Measurements from ENCODE around the gene STK25. TPM values are rescaled to one million over a fixed set of nuclear protein-coding genes. Genes with fewer than 3 reads are reported as not detected.

STK25 gene
- total RNA-seq, 4 donors from 2014 or later: 236 to 364 (median 266) TPM

DNA sequence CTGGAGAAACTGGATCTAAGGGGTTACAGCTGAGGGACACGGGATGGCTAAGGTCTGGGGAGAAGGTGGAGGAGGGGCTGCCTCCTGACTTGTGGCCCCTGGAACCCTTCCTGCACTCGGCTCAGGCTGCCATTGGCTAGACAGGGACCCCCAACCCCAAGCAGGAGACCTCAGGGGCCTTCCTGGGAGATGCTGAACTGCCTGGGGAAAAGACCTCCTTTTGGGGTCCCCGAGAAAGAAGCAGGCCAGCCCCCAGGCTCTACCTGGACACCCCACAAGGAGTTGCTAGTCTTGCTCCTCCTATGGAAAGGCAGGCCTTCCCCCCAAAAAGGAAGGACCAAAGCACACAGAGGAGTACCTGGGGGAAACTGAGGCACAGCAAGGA lies 40.1 kb upstream of the STK25 start:
- no peak for DNase-seq
- H3K27ac ChIP-seq: no peak overlapping the region
- H3K4me3 ChIP-seq (replicated peaks in 1 of 3): no peak overlapping the region
- no peaks in the 10 kb centered on the region for H3K36me3 ChIP-seq
- TF ChIP-seq, protein P1, sequence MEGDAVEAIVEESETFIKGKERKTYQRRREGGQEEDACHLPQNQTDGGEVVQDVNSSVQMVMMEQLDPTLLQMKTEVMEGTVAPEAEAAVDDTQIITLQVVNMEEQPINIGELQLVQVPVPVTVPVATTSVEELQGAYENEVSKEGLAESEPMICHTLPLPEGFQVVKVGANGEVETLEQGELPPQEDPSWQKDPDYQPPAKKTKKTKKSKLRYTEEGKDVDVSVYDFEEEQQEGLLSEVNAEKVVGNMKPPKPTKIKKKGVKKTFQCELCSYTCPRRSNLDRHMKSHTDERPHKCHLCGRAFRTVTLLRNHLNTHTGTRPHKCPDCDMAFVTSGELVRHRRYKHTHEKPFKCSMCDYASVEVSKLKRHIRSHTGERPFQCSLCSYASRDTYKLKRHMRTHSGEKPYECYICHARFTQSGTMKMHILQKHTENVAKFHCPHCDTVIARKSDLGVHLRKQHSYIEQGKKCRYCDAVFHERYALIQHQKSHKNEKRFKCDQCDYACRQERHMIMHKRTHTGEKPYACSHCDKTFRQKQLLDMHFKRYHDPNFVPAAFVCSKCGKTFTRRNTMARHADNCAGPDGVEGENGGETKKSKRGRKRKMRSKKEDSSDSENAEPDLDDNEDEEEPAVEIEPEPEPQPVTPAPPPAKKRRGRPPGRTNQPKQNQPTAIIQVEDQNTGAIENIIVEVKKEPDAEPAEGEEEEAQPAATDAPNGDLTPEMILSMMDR (IDR thresholded peaks at IDR 0.05): no peak
- TF ChIP-seq POLR2A (IDR thresholded peaks at IDR 0.05): no peak
- H3K9me3 ChIP-seq: no peaks in the 10 kb centered on the region
- no peaks in the 10 kb centered on the region for H3K27me3 ChIP-seq
- H3K4me1 ChIP-seq: peaks cover 7 to 10% of the 10 kb centered on the region in 2 donors
- intact Hi-C loops (cut with DNase I): no loop called here
- 69 to 83% methylated on average over 2 of the region's 3 CpGs for WGBS, 2 donors

DNA sequence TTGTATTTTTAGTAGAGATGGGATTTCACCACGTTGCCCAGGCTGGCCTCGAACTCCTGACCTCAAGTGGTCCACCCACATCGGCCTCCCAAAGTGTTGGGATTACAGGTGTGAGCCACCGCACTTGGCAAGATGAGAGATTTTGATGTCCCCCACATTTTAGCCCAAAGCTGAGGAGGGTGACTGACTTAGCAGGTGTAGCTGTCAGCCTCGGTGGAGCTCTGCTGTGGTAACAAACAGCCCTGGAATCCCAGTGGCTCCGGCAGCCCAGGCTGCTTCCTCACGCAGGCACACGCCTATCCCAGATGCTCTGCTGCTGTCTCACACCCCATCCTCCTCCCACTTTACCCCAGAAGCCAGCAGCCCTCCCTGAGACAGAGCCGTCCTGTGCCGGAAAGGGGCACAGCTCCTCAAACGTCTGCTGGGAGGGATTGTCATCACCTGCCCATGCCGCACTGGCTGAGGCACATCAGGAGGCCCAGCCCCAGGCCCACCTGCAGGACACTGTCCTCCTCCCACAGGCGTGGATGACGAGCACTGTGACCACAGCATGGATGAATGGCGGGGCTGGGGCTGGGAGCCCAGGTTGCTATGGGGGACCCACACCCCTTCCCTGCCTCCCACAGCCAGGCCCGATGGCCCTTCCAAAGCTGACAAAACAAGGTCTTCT lies 39.5 kb upstream of the STK25 start:
- H3K4me1 ChIP-seq: peaks cover 7 to 10% of the 10 kb centered on the region in 2 donors
- WGBS, 2 donors: 92 to 96% methylated on average over 12 of the region's 16 CpGs
- DNase-seq: no peak
- no peaks in the 10 kb centered on the region for H3K36me3 ChIP-seq
- no peaks in the 10 kb centered on the region for H3K27me3 ChIP-seq
- no peaks in the 10 kb centered on the region for H3K9me3 ChIP-seq
- no peak overlapping the region for H3K27ac ChIP-seq
- no peak overlapping the region for H3K4me3 ChIP-seq (replicated peaks in 1 of 3)
- TF ChIP-seq, protein P1 (IDR thresholded peaks at IDR 0.05): no peak
- no peak for TF ChIP-seq POLR2A (IDR thresholded peaks at IDR 0.05)
- intact Hi-C loops (cut with DNase I): no loop called here

DNA sequence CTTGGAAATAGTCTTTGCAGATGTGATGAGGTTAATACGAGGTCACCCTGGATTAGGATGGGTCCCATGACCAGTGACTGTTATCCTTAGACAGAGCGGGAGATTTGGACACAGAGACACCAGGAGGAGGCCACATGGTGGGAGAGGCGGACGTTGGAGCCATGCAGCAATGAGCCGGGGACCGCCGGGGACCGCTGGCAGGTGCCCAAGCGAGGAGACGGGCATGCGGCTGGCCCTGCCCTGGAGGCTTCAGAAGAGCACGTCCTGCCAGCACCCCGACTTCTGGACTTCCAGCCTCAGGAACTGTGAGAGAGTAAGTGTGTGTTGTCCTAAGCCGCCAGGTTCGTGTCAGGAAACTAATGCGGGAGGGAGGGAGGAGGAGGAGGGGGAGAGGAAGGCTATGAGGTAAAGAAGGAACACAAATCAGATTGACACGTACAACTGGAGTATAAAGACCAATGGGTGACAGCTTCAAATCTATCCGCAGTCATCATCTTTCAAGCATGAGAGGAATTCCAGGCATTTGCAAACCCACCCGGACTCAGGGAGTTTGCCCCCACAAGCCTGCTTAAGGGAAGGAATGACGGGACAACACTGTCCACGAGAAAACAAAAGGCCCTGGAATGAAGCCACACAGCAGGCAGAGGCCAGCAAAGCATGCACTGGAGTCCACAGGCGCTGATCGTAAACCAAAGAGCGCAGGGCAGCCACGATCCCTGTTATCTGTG lies 38.6 kb upstream of the STK25 start:
- 45 to 58% methylated on average over 25 of the region's 25 CpGs for WGBS, 2 donors
- peaks cover 7 to 17% of the 10 kb centered on the region in 2 donors for H3K4me1 ChIP-seq

DNA sequence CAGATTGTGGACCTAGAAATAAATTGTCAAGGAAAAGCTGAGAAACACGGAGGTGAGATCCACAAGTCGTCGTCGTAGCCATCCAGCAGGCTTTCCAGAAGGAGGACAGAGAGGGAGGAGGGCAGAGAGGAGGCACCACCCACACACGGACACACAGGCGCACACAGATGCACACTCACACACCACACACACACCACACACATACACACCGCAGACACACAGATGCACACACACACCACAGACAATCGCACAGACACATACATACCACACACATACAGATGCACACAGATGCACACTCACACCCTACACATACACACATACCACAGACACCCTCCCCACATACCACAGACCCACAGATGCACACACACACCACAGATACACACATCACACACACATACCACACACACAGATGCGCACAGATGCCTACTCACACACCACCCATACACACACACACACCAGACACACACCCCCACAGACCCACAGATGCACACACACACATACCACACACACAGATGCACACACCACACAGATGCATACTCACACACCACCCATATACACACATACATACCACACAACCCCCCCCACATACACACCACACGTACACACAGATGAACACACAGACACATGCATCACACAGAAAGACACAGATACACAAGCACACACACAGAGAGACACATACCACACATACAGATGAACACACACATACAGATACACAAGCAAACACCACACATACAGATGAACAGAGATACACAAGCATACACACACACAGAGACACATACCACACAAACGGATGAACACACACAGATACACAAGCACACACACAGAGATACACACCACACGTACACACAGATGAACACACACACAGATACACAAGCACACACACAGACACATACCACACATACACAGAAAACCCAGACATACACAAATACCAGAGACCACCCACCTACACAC lies 37.4 kb upstream of the STK25 start:
- no peaks in the 10 kb centered on the region for H3K9me3 ChIP-seq
- intact Hi-C loops (cut with DNase I): no loop called here
- peaks cover 15 to 26% of the 10 kb centered on the region in 2 donors for H3K4me1 ChIP-seq
- no peaks in the 10 kb centered on the region for H3K27me3 ChIP-seq
- H3K36me3 ChIP-seq: no peaks in the 10 kb centered on the region
- DNase-seq: no peak
- TF ChIP-seq, protein P1 (IDR thresholded peaks at IDR 0.05): no peak
- no peak for TF ChIP-seq POLR2A (IDR thresholded peaks at IDR 0.05)
- no peak overlapping the region for H3K27ac ChIP-seq
- no peak overlapping the region for H3K4me3 ChIP-seq (replicated peaks in 1 of 3)
- WGBS, 2 donors: 79 to 84% methylated on average over 12 of the region's 12 CpGs

More for the DNA sequence above, 38.6 kb upstream of the STK25 start:
- Histone ChIP-seq H3K27ac (no peak overlapping the region), H3K4me3 (replicated peaks in 1 of 3) (no peak overlapping the region), H3K9me3 (no peaks in the 10 kb centered on the region), H3K36me3 (no peaks in the 10 kb centered on the region), H3K27me3 (no peaks in the 10 kb centered on the region)
- no peak for TF ChIP-seq POLR2A (IDR thresholded peaks at IDR 0.05)
- TF ChIP-seq, protein P1 (IDR thresholded peaks at IDR 0.05): no peak
- no peak for DNase-seq
- intact Hi-C loops (cut with DNase I): no loop called here
